Mesendoderm (in vitro differentiated cells): ENCODE results near the gene ZNF423.
A peak's percentile ranks its signal among the peaks of the same experiment; 100 is the strongest.

Experiments
- DNase-seq: peaks from one replicate; pipeline ENCODE4 v3.0.0; 2013
- H2AK5ac ChIP-seq: 2 replicates; pipeline ENCODE4 v1.6.1; 2013; ENCODE audit warnings: low read length, inconsistent platforms
- H2BK120ac ChIP-seq: 2 replicates; pipeline ENCODE4 v1.6.1; 2013; ENCODE audit warnings: low read depth, mild to moderate bottlenecking, low read length, moderate library complexity, mixed read lengths
- H2BK15ac ChIP-seq: replicated peaks from 2 replicates; pipeline ENCODE4 v1.6.1; 2013; ENCODE audit warnings: low read depth, mild to moderate bottlenecking, moderate library complexity
- H2BK5ac ChIP-seq: 2 replicates; pipeline ENCODE4 v1.6.1; 2013; ENCODE audit warnings: low read length, inconsistent platforms
- H3K18ac ChIP-seq: 2 replicates; pipeline ENCODE4 v1.6.1; 2013; ENCODE audit warnings: mild to moderate bottlenecking, low read length, mixed read lengths
- H3K23ac ChIP-seq: one replicate; pipeline ENCODE4 v1.6.1; 2013; ENCODE audit warnings: low read length
- H3K27ac ChIP-seq: 2 replicates; pipeline ENCODE4 v1.5.1; 2013; ENCODE audit warnings: low read depth, mild to moderate bottlenecking, inconsistent platforms, low read length, moderate library complexity
- H3K27me3 ChIP-seq: 2 replicates; pipeline ENCODE4 v1.6.1; 2013; ENCODE audit warnings: low read length, control low read depth, mild to moderate bottlenecking, inconsistent platforms; ENCODE audit not compliant: insufficient read depth, poor library complexity
- H3K36me3 ChIP-seq: 2 replicates; pipeline ENCODE4 v1.6.1; 2013; ENCODE audit warnings: low read length, inconsistent platforms; ENCODE audit not compliant: control insufficient read depth, insufficient read depth
- H3K4ac ChIP-seq: one replicate; pipeline ENCODE4 v1.6.1; 2013; ENCODE audit warnings: low read depth, mild to moderate bottlenecking, low read length, moderate library complexity
- H3K4me1 ChIP-seq: 2 replicates; pipeline ENCODE4 v1.6.1; 2013; ENCODE audit warnings: low read depth, low read length, inconsistent platforms; ENCODE audit not compliant: control insufficient read depth
- H3K4me2 ChIP-seq: 2 replicates; pipeline ENCODE4 v1.6.1; 2013; ENCODE audit warnings: low read length
- H3K4me3 ChIP-seq: 2 replicates; pipeline ENCODE4 v1.5.1; 2013; ENCODE audit warnings: mild to moderate bottlenecking, low read length
- H3K56ac ChIP-seq: one replicate; pipeline ENCODE4 v1.6.1; 2013; ENCODE audit warnings: low read length
- H3K79me1 ChIP-seq: 2 replicates; pipeline ENCODE4 v1.6.1; 2013; ENCODE audit warnings: low read length, inconsistent platforms
- H3K79me2 ChIP-seq: 2 replicates; pipeline ENCODE4 v1.6.1; 2013; ENCODE audit warnings: mild to moderate bottlenecking, low read length; ENCODE audit not compliant: control insufficient read depth, insufficient read depth
- H3K9ac ChIP-seq: 2 replicates; pipeline ENCODE4 v1.6.1; 2013; ENCODE audit warnings: low read length, inconsistent platforms
- H4K5ac ChIP-seq: one replicate; pipeline ENCODE4 v1.6.1; 2013; ENCODE audit warnings: low read length
- H4K8ac ChIP-seq: one replicate; pipeline ENCODE4 v1.6.1; 2013; ENCODE audit warnings: low read depth, mild to moderate bottlenecking, control low read depth, low read length, moderate library complexity
- WGBS: extraction: QIAGEN DNeasy Blood & Tissue Kit; methylation state at CpG from one replicate; pipeline ENCODE4 v1.1.7; 2013; ENCODE audit warnings: low lambda C conversion rate, missing lambda C conversion rate; ENCODE audit not compliant: insufficient coverage; ENCODE audit errors: extremely low coverage; 5-methylcytosine and 5-hydroxymethylcytosine counted together

The ZNF423 gene

DNA sequence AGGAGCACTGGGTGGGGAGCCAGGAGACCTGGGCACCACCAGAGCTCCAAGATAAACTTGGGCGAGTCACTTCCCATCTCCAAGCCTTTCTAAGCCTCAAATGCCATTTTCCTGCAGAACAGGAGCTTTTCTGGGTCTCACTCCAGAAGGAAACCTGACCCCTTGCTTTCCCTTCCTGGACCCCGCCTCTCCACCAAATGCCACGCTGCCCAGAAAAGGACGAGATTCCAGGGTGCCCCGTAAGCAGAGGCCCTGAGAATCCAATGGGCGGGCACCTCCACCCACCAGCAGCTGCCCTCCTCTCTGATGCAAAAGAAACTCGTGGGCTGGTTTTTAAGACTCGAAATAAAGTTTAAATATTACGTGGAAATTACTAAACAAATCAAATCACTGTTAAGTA, 31.3 kb downstream of the ZNF423 start:
- Histone ChIP-seq H2AK5ac (no peak overlapping the region), H3K4me3 (no peak overlapping the region), H3K79me2 (peaks cover 20% of the 10 kb centered on the region), H3K4ac (no peak overlapping the region), H3K56ac (peak overlapping the region; percentile 32), H3K4me1 (peaks cover 13% of the 10 kb centered on the region), H3K9ac (no peak overlapping the region), H4K8ac (no peak overlapping the region), H3K4me2 (no peak overlapping the region), H2BK120ac (no peak overlapping the region), H2BK5ac (no peak overlapping the region), H3K27me3 (no peaks in the 10 kb centered on the region), H3K36me3 (no peaks in the 10 kb centered on the region), H3K27ac (no peak overlapping the region), H4K5ac (no peak overlapping the region), H2BK15ac (no peak overlapping the region), H3K79me1 (peaks cover 18% of the 10 kb centered on the region), H3K18ac (no peak overlapping the region), H3K23ac (no peak overlapping the region)
- WGBS: no CpG with 5 or more reads among the region's 9 CpGs
- DNase-seq: no peak

DNA sequence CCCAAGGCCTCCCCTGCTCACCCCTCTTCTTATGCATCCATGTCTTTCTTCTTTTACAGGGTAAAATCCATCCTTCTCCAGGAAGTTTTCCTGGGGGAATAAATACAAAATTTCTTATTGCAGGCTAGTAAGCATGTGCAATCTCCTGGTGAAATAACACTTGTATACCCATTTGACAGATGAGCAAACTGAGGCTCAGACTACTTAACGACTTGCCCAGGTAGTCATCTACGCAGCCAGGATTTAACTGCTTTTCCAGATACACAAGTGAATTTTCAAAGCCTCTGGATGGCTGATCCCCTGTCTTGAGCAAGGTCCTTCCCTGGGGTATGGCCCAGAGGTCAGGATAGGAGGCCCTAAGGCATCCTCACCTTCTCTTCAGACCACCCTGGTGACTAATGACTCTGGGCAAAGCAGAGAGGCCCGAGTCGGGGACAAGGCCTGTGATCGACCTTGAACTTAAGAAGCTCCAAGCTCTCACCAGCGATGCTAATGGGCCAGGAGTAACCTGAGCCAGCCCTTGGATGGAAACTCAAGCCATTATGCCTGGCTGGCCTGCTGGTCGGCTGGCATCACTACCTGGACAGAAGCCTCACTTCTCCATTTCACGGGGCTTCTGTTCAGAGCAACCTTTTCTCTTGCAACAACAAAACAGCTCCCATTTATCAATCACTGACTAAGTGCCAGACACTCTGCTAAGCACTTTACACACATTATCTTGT, 33.1 kb downstream of the ZNF423 start:
- Histone ChIP-seq H2BK15ac (no peak overlapping the region), H4K8ac (no peak overlapping the region), H3K18ac (no peak overlapping the region), H3K27ac (no peak overlapping the region), H3K4me1 (peaks cover 11% of the 10 kb centered on the region), H2AK5ac (no peak overlapping the region), H3K9ac (no peak overlapping the region), H3K56ac (no peak overlapping the region), H3K4ac (no peak overlapping the region), H3K79me2 (peaks cover 9% of the 10 kb centered on the region), H3K4me2 (no peak overlapping the region), H4K5ac (no peak overlapping the region), H3K79me1 (peaks cover 15% of the 10 kb centered on the region), H3K27me3 (no peaks in the 10 kb centered on the region), H2BK5ac (no peak overlapping the region), H3K23ac (no peak overlapping the region), H2BK120ac (no peak overlapping the region), H3K36me3 (no peaks in the 10 kb centered on the region), H3K4me3 (no peak overlapping the region)
- WGBS: no CpG with 5 or more reads among the region's 8 CpGs
- DNase-seq: peak; percentile 37

DNA sequence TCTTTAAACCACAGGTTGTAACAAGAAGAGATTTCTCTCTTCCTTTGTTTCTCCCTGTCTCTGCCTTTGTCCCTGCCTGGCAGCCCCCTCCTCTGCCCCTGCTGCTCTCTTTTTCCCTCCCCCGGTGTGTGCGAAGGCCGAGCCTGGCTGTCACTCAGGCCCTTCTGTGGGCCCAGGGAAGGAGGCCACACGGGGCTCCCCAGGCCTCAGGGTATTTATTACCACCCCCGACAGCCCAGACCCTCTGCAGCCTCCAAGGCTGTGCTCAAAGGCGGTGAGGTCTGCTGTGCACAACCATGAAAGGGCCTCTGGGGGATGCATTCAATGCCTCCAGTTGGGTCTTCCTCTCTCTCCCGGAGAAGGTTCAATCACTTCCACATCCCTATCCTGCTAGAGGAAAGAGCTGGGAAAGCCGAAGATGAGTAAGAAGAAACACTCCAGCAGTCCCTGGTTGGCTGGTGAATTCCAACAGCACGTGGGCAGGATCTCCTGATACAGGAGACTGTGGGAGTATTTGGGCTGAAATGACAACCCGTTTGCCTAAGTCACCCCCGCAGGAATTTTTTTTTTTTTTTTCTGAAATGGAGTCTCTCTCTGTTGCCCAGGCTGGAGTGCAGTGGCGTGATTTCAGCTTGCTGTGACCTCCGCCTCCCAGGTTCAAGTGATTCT, 34.2 kb downstream of the ZNF423 start:
- H2BK120ac ChIP-seq: no peak overlapping the region
- H3K27ac ChIP-seq: no peak overlapping the region
- peak overlapping the region; percentile 1 for H3K9ac ChIP-seq
- no peak overlapping the region for H4K5ac ChIP-seq
- no peaks in the 10 kb centered on the region for H3K36me3 ChIP-seq
- no peak overlapping the region for H4K8ac ChIP-seq
- H3K4me3 ChIP-seq: no peak overlapping the region
- H3K23ac ChIP-seq: no peak overlapping the region
- no peaks in the 10 kb centered on the region for H3K27me3 ChIP-seq
- no peak overlapping the region for H2BK5ac ChIP-seq
- H3K4me1 ChIP-seq: peaks cover 11% of the 10 kb centered on the region
- WGBS: no CpG with 5 or more reads among the region's 13 CpGs
- no peak overlapping the region for H2BK15ac ChIP-seq
- no peak overlapping the region for H3K56ac ChIP-seq
- H2AK5ac ChIP-seq: no peak overlapping the region
- no peak overlapping the region for H3K4me2 ChIP-seq
- H3K4ac ChIP-seq: no peak overlapping the region
- DNase-seq: peak; percentile 44
- peaks cover 15% of the 10 kb centered on the region for H3K79me1 ChIP-seq
- peaks cover 9% of the 10 kb centered on the region for H3K79me2 ChIP-seq
- H3K18ac ChIP-seq: peak overlapping the region; percentile 8

DNA sequence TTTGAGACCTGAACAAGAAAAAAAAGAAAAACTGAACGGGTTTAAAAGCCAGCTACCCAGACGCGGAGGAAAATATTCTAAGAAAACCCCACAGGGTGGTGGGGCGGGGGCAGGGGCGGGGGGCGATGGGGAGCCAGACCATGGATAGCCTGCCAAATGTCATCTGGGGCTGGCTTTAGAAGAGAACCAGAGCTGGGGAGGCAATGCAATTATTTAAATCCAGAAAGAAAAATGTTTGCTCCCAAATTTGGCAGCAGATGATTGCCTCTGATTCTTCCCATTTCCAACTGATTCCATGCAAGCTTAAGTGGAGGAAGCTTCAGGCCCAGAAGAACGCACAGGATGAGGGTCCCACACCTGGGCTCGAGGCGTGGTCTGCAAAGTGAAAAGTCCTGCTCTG, 34.8 kb downstream of the ZNF423 start:
- no peak overlapping the region for H3K27ac ChIP-seq
- H4K8ac ChIP-seq: no peak overlapping the region
- H3K4me3 ChIP-seq: no peak overlapping the region
- peaks cover 7% of the 10 kb centered on the region for H3K79me2 ChIP-seq
- H2BK120ac ChIP-seq: no peak overlapping the region
- H4K5ac ChIP-seq: no peak overlapping the region
- H3K79me1 ChIP-seq: peaks cover 15% of the 10 kb centered on the region
- no peak overlapping the region for H3K4me2 ChIP-seq
- H2BK5ac ChIP-seq: no peak overlapping the region
- no peak overlapping the region for H3K23ac ChIP-seq
- H3K27me3 ChIP-seq: no peaks in the 10 kb centered on the region
- H3K4ac ChIP-seq: no peak overlapping the region
- no peak overlapping the region for H2AK5ac ChIP-seq
- H2BK15ac ChIP-seq: no peak overlapping the region
- H3K18ac ChIP-seq: peak overlapping the region; percentile 8
- H3K9ac ChIP-seq: peak overlapping the region; percentile 1
- no CpG with 5 or more reads among the region's 9 CpGs for WGBS
- H3K56ac ChIP-seq: no peak overlapping the region
- no peak for DNase-seq
- peaks cover 11% of the 10 kb centered on the region for H3K4me1 ChIP-seq
- no peaks in the 10 kb centered on the region for H3K36me3 ChIP-seq

DNA sequence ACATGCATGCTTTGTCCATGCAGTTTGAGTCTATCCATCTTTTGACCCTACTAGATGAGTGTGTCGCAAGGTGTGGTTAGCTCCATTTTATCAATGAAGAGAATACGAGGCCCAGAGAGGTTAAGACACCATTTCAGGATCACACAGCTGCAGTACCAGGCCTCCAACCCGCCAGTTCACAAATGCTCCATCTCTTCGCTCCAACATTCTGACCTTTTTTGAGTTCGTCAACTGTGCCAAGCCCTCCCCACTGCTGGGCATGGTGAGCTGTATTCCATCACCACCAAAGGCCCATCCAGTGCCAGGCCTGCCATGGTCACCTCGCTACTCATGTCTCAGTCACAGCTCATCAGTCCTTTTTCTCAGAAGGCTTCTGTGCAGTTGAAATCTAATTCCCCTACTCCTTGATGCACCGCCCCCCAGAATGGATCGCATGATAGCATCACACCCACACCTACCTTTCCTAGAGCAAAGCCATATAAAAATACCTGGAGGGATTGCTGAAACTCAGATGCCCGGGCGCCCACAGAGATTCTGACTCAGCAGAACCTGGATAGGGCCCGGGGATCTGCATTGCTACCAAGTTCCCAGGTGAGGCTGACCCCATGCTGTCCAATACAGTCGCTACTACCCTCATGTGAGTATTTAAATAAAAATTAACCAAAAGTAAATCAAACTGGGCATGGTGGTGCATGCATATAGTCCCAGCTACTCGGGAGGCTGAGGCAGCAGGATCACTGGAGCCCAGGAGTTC, 38.0 kb downstream of the ZNF423 start:
- no peak overlapping the region for H3K56ac ChIP-seq
- peaks cover 14% of the 10 kb centered on the region for H3K79me1 ChIP-seq
- H3K36me3 ChIP-seq: no peaks in the 10 kb centered on the region
- no peak overlapping the region for H2BK15ac ChIP-seq
- no peak overlapping the region for H3K27ac ChIP-seq
- no peak overlapping the region for H3K9ac ChIP-seq
- no peak overlapping the region for H4K8ac ChIP-seq
- no peaks in the 10 kb centered on the region for H3K79me2 ChIP-seq
- no peak for DNase-seq
- H3K18ac ChIP-seq: no peak overlapping the region
- no CpG with 5 or more reads among the region's 13 CpGs for WGBS
- no peaks in the 10 kb centered on the region for H3K27me3 ChIP-seq
- no peak overlapping the region for H4K5ac ChIP-seq
- no peak overlapping the region for H3K23ac ChIP-seq
- no peak overlapping the region for H3K4me3 ChIP-seq
- H2BK120ac ChIP-seq: no peak overlapping the region
- no peak overlapping the region for H3K4ac ChIP-seq
- H2AK5ac ChIP-seq: no peak overlapping the region
- H3K4me2 ChIP-seq: no peak overlapping the region
- no peak overlapping the region for H2BK5ac ChIP-seq
- H3K4me1 ChIP-seq: peaks cover 4% of the 10 kb centered on the region
